Measurements from ENCODE around the gene ADGRA3. TPM values are rescaled to one million over a fixed set of nuclear protein-coding genes. Genes with fewer than 3 reads are reported as not detected.

Gene ADGRA3
- total RNA-seq, 1 experiment from 2014 or later, result 40.5 TPM

- TF ChIP-seq ATF3 (CRISPR knock-in tag; conservative IDR thresholded peaks at IDR 0.05) (no peak), GABPB1 (CRISPR knock-in tag; IDR thresholded peaks at IDR 0.05) (peak; percentile 52; the same call in 1 of the 2 replicates), ATF2 (CRISPR knock-in tag; IDR thresholded peaks at IDR 0.05; ENCODE audit: borderline replicate concordance, low read depth) (no peak), ZNF512 (CRISPR knock-in tag; IDR thresholded peaks at IDR 0.05; ENCODE audit: borderline replicate concordance) (no peak), TEAD1 (CRISPR knock-in tag; IDR thresholded peaks at IDR 0.05) (no peak), ZBTB21 (CRISPR knock-in tag; IDR thresholded peaks at IDR 0.05; ENCODE audit: borderline replicate concordance) (no peak), NFYB (CRISPR knock-in tag; conservative IDR thresholded peaks at IDR 0.05; ENCODE audit: low read depth) (no peak), ZNF232 (CRISPR knock-in tag; IDR thresholded peaks at IDR 0.05) (no peak), ZNF317 (CRISPR knock-in tag; IDR thresholded peaks at IDR 0.05; ENCODE audit: borderline replicate concordance, low read depth) (no peak), FOXK1 (CRISPR knock-in tag; IDR thresholded peaks at IDR 0.05) (peak; percentile 71; the same call in 1 of the 2 replicates), MYBL2 (CRISPR knock-in tag; IDR thresholded peaks at IDR 0.05) (no peak), ZNF425 (CRISPR knock-in tag; conservative IDR thresholded peaks at IDR 0.05) (no peak), ZNF281 (CRISPR knock-in tag; IDR thresholded peaks at IDR 0.05) (no peak; the same call in 1 of the 2 replicates), NFE2L1 (CRISPR knock-in tag; IDR thresholded peaks at IDR 0.05) (0 out of 2 replicates have a peak, but pooled peaks have one; percentile 39), ZNF423 (CRISPR knock-in tag; IDR thresholded peaks at IDR 0.05) (no peak), STAT6 (CRISPR knock-in tag; conservative IDR thresholded peaks at IDR 0.05; ENCODE audit: low read depth) (no peak), IRF1 (CRISPR knock-in tag; IDR thresholded peaks at IDR 0.05) (0 out of 2 replicates have a peak, but pooled peaks have one; percentile 9), ZNF396 (CRISPR knock-in tag; IDR thresholded peaks at IDR 0.05; ENCODE audit: borderline replicate concordance) (no peak), CREM (CRISPR knock-in tag; IDR thresholded peaks at IDR 0.05) (no peak), NR2C2 (CRISPR knock-in tag; IDR thresholded peaks at IDR 0.05) (no peak), AFF4 (CRISPR knock-in tag; IDR thresholded peaks at IDR 0.05; ENCODE audit: borderline replicate concordance) (no peak), IRF2 (CRISPR knock-in tag; IDR thresholded peaks at IDR 0.05; ENCODE audit: borderline replicate concordance, low read depth) (no peak)
Observed at GRCh38 chr4:22515145-22515887, 550 bp downstream of the ADGRA3 start (continued).
